Measurements from ENCODE around the gene NRM. TPM values are rescaled to one million over a fixed set of nuclear protein-coding genes. Genes with fewer than 3 reads are reported as not detected.

NRM gene
- total and polyA plus RNA-seq, 2 experiments from 2014 or later = 13.8 to 33.8 TPM

DNA sequence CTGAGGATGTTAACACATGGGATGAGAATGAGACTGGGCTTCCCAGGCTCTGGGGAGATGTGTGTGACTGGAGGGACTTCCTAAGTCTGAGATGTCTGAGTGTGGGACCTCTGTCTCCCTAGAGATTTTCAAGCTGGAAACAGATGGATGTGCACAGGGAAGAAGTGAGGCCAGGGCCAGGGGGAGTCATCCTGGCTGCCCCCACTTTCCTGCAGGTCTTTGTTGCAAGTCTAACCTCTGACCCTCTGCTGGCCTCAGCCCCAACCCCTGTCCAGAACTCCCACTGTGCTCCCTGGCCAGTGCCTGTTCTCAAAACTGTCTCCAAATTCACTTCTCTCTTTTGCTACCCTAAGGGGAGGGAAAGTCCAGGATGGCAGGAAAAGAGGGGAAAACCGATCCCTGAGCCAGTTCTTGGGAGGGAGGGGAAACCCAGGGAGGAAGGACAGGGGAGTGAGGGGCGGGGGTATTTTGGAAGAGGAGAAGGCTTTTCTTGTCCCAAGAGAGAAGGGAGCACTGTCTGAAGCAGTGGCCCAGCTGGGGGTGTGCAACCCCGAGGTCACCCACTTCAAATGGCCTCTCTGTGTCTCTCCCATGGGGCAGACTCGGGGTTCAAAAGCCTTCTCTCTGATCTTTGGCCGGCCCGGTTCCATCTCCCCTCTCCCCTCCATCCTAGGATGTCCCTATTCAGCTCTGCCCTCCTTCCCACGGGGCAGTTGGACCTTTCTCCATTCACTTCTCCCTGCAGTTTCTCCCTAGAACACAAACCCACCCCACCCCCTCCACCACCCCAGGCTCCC is 7.4 kb downstream of the NRM start:
- TF ChIP-seq EZH2 (IDR thresholded peaks at IDR 0.05; ENCODE audit: low read depth, unreplicated experiment) (no peak), CREB1 (CRISPR knock-in tag; IDR thresholded peaks at IDR 0.05; ENCODE audit: low read depth) (no peak), STAT1 (IDR thresholded peaks at IDR 0.05; ENCODE audit: unreplicated experiment) (no peak), ZNF114 (CRISPR knock-in tag; IDR thresholded peaks at IDR 0.05) (no peak), POLR2AphosphoS5 (IDR thresholded peaks at IDR 0.05; ENCODE audit: low read depth) (no peak), EZH2phosphoT487 (IDR thresholded peaks at IDR 0.05; ENCODE audit: unreplicated experiment) (no peak), JUNB (IDR thresholded peaks at IDR 0.05; ENCODE audit: unreplicated experiment) (no peak), ZNF331 (CRISPR knock-in tag; IDR thresholded peaks at IDR 0.05; ENCODE audit: low read depth) (no peak), NANOG (IDR thresholded peaks at IDR 0.05; ENCODE audit: borderline replicate concordance) (no peak)
- TF ChIP-seq, protein P1, sequence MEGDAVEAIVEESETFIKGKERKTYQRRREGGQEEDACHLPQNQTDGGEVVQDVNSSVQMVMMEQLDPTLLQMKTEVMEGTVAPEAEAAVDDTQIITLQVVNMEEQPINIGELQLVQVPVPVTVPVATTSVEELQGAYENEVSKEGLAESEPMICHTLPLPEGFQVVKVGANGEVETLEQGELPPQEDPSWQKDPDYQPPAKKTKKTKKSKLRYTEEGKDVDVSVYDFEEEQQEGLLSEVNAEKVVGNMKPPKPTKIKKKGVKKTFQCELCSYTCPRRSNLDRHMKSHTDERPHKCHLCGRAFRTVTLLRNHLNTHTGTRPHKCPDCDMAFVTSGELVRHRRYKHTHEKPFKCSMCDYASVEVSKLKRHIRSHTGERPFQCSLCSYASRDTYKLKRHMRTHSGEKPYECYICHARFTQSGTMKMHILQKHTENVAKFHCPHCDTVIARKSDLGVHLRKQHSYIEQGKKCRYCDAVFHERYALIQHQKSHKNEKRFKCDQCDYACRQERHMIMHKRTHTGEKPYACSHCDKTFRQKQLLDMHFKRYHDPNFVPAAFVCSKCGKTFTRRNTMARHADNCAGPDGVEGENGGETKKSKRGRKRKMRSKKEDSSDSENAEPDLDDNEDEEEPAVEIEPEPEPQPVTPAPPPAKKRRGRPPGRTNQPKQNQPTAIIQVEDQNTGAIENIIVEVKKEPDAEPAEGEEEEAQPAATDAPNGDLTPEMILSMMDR (conservative IDR thresholded peaks at IDR 0.05; ENCODE audit: low read depth in 2 of 2) = no peak
- TF ChIP-seq, protein P2, sequence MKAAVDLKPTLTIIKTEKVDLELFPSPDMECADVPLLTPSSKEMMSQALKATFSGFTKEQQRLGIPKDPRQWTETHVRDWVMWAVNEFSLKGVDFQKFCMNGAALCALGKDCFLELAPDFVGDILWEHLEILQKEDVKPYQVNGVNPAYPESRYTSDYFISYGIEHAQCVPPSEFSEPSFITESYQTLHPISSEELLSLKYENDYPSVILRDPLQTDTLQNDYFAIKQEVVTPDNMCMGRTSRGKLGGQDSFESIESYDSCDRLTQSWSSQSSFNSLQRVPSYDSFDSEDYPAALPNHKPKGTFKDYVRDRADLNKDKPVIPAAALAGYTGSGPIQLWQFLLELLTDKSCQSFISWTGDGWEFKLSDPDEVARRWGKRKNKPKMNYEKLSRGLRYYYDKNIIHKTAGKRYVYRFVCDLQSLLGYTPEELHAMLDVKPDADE (IDR thresholded peaks at IDR 0.05) = no peak
- TF ChIP-seq, protein P3, sequence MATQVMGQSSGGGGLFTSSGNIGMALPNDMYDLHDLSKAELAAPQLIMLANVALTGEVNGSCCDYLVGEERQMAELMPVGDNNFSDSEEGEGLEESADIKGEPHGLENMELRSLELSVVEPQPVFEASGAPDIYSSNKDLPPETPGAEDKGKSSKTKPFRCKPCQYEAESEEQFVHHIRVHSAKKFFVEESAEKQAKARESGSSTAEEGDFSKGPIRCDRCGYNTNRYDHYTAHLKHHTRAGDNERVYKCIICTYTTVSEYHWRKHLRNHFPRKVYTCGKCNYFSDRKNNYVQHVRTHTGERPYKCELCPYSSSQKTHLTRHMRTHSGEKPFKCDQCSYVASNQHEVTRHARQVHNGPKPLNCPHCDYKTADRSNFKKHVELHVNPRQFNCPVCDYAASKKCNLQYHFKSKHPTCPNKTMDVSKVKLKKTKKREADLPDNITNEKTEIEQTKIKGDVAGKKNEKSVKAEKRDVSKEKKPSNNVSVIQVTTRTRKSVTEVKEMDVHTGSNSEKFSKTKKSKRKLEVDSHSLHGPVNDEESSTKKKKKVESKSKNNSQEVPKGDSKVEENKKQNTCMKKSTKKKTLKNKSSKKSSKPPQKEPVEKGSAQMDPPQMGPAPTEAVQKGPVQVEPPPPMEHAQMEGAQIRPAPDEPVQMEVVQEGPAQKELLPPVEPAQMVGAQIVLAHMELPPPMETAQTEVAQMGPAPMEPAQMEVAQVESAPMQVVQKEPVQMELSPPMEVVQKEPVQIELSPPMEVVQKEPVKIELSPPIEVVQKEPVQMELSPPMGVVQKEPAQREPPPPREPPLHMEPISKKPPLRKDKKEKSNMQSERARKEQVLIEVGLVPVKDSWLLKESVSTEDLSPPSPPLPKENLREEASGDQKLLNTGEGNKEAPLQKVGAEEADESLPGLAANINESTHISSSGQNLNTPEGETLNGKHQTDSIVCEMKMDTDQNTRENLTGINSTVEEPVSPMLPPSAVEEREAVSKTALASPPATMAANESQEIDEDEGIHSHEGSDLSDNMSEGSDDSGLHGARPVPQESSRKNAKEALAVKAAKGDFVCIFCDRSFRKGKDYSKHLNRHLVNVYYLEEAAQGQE (IDR thresholded peaks at IDR 0.05; ENCODE audit: unreplicated experiment) = no peak
- TF ChIP-seq, protein P4, sequence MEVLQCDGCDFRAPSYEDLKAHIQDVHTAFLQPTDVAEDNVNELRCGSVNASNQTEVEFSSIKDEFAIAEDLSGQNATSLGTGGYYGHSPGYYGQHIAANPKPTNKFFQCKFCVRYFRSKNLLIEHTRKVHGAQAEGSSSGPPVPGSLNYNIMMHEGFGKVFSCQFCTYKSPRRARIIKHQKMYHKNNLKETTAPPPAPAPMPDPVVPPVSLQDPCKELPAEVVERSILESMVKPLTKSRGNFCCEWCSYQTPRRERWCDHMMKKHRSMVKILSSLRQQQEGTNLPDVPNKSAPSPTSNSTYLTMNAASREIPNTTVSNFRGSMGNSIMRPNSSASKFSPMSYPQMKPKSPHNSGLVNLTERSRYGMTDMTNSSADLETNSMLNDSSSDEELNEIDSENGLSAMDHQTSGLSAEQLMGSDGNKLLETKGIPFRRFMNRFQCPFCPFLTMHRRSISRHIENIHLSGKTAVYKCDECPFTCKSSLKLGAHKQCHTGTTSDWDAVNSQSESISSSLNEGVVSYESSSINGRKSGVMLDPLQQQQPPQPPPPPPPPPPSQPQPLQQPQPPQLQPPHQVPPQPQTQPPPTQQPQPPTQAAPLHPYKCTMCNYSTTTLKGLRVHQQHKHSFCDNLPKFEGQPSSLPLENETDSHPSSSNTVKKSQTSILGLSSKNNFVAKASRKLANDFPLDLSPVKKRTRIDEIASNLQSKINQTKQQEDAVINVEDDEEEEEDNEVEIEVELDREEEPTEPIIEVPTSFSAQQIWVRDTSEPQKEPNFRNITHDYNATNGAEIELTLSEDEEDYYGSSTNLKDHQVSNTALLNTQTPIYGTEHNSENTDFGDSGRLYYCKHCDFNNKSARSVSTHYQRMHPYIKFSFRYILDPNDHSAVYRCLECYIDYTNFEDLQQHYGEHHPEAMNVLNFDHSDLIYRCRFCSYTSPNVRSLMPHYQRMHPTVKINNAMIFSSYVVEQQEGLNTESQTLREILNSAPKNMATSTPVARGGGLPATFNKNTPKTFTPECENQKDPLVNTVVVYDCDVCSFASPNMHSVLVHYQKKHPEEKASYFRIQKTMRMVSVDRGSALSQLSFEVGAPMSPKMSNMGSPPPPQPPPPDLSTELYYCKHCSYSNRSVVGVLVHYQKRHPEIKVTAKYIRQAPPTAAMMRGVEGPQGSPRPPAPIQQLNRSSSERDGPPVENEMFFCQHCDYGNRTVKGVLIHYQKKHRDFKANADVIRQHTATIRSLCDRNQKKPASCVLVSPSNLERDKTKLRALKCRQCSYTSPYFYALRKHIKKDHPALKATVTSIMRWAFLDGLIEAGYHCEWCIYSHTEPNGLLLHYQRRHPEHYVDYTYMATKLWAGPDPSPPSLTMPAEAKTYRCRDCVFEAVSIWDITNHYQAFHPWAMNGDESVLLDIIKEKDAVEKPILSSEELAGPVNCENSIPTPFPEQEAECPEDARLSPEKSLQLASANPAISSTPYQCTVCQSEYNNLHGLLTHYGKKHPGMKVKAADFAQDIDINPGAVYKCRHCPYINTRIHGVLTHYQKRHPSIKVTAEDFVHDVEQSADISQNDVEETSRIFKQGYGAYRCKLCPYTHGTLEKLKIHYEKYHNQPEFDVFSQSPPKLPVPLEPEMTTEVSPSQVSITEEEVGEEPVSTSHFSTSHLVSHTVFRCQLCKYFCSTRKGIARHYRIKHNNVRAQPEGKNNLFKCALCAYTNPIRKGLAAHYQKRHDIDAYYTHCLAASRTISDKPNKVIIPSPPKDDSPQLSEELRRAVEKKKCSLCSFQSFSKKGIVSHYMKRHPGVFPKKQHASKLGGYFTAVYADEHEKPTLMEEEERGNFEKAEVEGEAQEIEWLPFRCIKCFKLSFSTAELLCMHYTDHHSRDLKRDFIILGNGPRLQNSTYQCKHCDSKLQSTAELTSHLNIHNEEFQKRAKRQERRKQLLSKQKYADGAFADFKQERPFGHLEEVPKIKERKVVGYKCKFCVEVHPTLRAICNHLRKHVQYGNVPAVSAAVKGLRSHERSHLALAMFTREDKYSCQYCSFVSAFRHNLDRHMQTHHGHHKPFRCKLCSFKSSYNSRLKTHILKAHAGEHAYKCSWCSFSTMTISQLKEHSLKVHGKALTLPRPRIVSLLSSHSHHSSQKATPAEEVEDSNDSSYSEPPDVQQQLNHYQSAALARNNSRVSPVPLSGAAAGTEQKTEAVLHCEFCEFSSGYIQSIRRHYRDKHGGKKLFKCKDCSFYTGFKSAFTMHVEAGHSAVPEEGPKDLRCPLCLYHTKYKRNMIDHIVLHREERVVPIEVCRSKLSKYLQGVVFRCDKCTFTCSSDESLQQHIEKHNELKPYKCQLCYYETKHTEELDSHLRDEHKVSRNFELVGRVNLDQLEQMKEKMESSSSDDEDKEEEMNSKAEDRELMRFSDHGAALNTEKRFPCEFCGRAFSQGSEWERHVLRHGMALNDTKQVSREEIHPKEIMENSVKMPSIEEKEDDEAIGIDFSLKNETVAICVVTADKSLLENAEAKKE (CRISPR knock-in tag; IDR thresholded peaks at IDR 0.05) = no peak
- Histone ChIP-seq H2AFZ (no peak overlapping the region), H3K4me1 (ENCODE audit: insufficient read depth) (peaks cover 48% of the 10 kb centered on the region), H3K4me2 (peak overlapping the region; percentile 76), H3F3A (replicated peaks; ENCODE audit: low read depth) (0 out of 2 replicates have a peak, but pooled peaks cover 9% of the 10 kb centered on the region), H4K20me1 (replicated peaks; ENCODE audit: insufficient read depth) (no peaks in the 10 kb centered on the region; the same call in 1 of the 2 replicates), H3K4me3 (peak overlapping the region; percentile 46), H3K79me2 (replicated peaks; ENCODE audit: insufficient read depth) (peaks cover 22% of the 10 kb centered on the region), H3K9me2 (ENCODE audit: insufficient read depth) (no peaks in the 10 kb centered on the region), H3K27ac (ENCODE audit: low read depth) (peak overlapping the region; percentile 74; the same call in 1 of the 2 replicates), H3K36me3 (ENCODE audit: insufficient read depth) (no peaks in the 10 kb centered on the region), H3K27me3 (ENCODE audit: insufficient read depth) (0 out of 2 replicates have a peak, but pooled peaks cover 5% of the 10 kb centered on the region)
- ATAC-seq (no peak), DNase-seq (ENCODE audit: low spot score) (no peak)
- peaks cover 63% of the 10 kb centered on the region for H3K4me1 Mint-ChIP-seq
- no peak overlapping the region for H3K27ac Mint-ChIP-seq
- peaks cover 20% of the 10 kb centered on the region for H3K36me3 Mint-ChIP-seq (ENCODE audit: low read depth)
- no peaks in the 10 kb centered on the region; the same call in 2 of the 3 replicates for H3K9me3 Mint-ChIP-seq
- peaks cover 28% of the 10 kb centered on the region for H3K27me3 Mint-ChIP-seq (ENCODE audit: insufficient read depth, low read depth, poor library complexity)
- H3K4me3 Mint-ChIP-seq = peak overlapping the region; percentile 63
